ENCODE measurements around the gene TMEM200A. TPM values are rescaled to one million over a fixed set of nuclear protein-coding genes. Genes with fewer than 3 reads are reported as not detected.

Gene TMEM200A
- total and polyA plus RNA-seq, 2 of the 8 experiments (the other 6 are each of a cell fraction or from before 2014, with no cell fraction given): 6.2 to 13.9 TPM

DNA sequence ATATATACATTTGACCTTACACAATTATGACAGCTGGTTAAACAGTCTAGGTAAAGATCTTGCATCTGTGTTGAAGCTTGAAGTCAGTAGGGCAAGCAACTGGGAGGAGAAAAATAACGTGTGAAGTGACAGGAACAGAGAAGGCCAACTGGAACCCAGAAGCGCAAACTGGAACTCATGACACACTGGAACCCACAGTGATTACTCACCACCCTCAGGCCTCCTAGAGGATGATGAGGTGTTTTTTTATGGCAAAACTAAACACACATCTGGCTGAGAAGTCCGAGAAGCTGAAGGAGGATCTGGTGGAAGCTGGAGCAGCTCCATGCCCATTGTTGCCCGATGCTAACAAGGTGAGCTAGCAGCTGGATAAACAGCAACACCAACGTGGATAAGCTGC lies 108.1 kb downstream of the TMEM200A start:
- 89% methylated on average over 5 of the region's 5 CpGs; no CpG with 5 or more reads in 1 of the 2 experiments for WGBS, 2 experiments (ENCODE audit: extremely low coverage in 1 of 2, insufficient coverage in 1 of 2, insufficient read length in 1 of 2, insufficient replicate concordance in 2 of 2, low coverage in 1 of 2, low lambda C conversion rate in 2 of 2, missing lambda C conversion rate in 1 of 2)
- Histone ChIP-seq H3K27me3 (replicated peaks in 1 of 4; ENCODE audit: control insufficient read depth in 3 of 4, extremely low read depth in 1 of 4, insufficient read depth in 3 of 4, low read length in 3 of 4) (no peaks in the 10 kb centered on the region), H3K79me2 (ENCODE audit: control insufficient read depth in 1 of 2, insufficient read depth in 2 of 2, low read length in 2 of 2) (no peaks in the 10 kb centered on the region), H4K91ac (replicated peaks; ENCODE audit: insufficient read length, low read length) (no peak overlapping the region), H3K4me2 (ENCODE audit: insufficient read depth in 1 of 2, low read depth in 2 of 2, low read length in 2 of 2) (no peak overlapping the region), H3K9ac (replicated peaks in 1 of 4; ENCODE audit: extremely low read depth in 1 of 4, low read depth in 3 of 4, low read length in 3 of 4) (no peak overlapping the region), H3K79me1 (ENCODE audit: low read depth, low read length) (no peaks in the 10 kb centered on the region), H4K20me1 (replicated peaks in 1 of 2; ENCODE audit: control insufficient read depth in 1 of 2, insufficient read depth in 2 of 2, low read length in 2 of 2) (no peaks in the 10 kb centered on the region), H3K9me3 (ENCODE audit: insufficient read depth in 2 of 2, low read depth in 1 of 2, low read length in 1 of 2) (peaks cover 8 to 12% of the 10 kb centered on the region in 2 experiments; a peak in 3 of 4 replicates), H2BK12ac (ENCODE audit: low read depth, low read length) (no peak overlapping the region), H3K56ac (replicated peaks; ENCODE audit: insufficient read length, low read depth, low read length) (no peak overlapping the region), H2AK5ac (ENCODE audit: low read depth, low read length) (no peak overlapping the region), H3K4me1 (replicated peaks in 1 of 4; ENCODE audit: control insufficient read depth in 3 of 4, insufficient read depth in 4 of 4, low read length in 3 of 4) (no peaks in the 10 kb centered on the region), H4K8ac (ENCODE audit: extremely low read depth, insufficient read depth, low read length) (no peak overlapping the region), H3K23me2 (ENCODE audit: low read depth, low read length) (no peaks in the 10 kb centered on the region; the same call in 1 of the 2 replicates), H2BK5ac (ENCODE audit: low read depth, low read length) (no peak overlapping the region), H2BK120ac (replicated peaks; ENCODE audit: low read depth, low read length) (no peak overlapping the region), H3K36me3 (ENCODE audit: control insufficient read depth in 2 of 4, insufficient read depth in 4 of 4, low read length in 3 of 4) (no peaks in the 10 kb centered on the region), H2BK15ac (ENCODE audit: low read length) (no peak overlapping the region), H3K4me3 (ENCODE audit: extremely low read depth in 1 of 4, insufficient read depth in 2 of 4, low read depth in 3 of 4, low read length in 4 of 4) (no peak overlapping the region), H3K18ac (ENCODE audit: extremely low read depth, low read length) (no peak overlapping the region), H3K14ac (ENCODE audit: insufficient read length) (no peak overlapping the region), H4K5ac (ENCODE audit: insufficient read length, low read depth, low read length) (no peak overlapping the region), H3K4ac (replicated peaks; ENCODE audit: insufficient read length, low read depth, low read length) (no peak overlapping the region), H3K23ac (ENCODE audit: insufficient read length) (no peak overlapping the region), H2BK20ac (ENCODE audit: low read length) (no peak overlapping the region), H3K27ac (ENCODE audit: low read depth, low read length) (no peak overlapping the region), H2AFZ (ENCODE audit: low read length) (no peak overlapping the region)
- FAIRE-seq (no peak), DNase-seq (ENCODE audit: low read depth in 1 of 2, low spot score in 2 of 2) (no peak)
- ChIA-PET CTCF (ENCODE audit: partially characterized antibody) (interaction anchor here (0.6 to 1.6 kb wide), 5 partner anchors 18 to 1601 kb away, joined by 3 read pairs; no protein-coding TSS in a partner anchor), POLR2A (ENCODE audit: partially characterized antibody) (no interaction called here)
- TF ChIP-seq NRF1 (IDR thresholded peaks at IDR 0.05; ENCODE audit: low read depth, low read length) (no peak), CHD1 (IDR thresholded peaks at IDR 0.05; ENCODE audit: low read depth, low read length) (no peak), POU5F1 (IDR thresholded peaks at IDR 0.05; ENCODE audit: low read depth, low read length) (no peak)
